HG03135 (cell line): Measurements from ENCODE around the gene ASXL3.
A peak's percentile ranks its signal among the peaks of the same experiment; 100 is the strongest.

Experiments
- ATAC-seq: cut with Tn5 transposase; IDR thresholded peaks from one replicate; pipeline ENCODE4 v1.9.1; 2021; ENCODE audit warnings: mild to moderate bottlenecking, moderate library complexity; ENCODE audit not compliant: unreplicated experiment

Gene ASXL3

GRCh38 chr18:33656889-33657448 is 79.0 kb downstream of the ASXL3 start:
- ATAC-seq: no peak

GRCh38 chr18:33660696-33661310 is 82.8 kb downstream of the ASXL3 start:
- ATAC-seq: no peak

DNA sequence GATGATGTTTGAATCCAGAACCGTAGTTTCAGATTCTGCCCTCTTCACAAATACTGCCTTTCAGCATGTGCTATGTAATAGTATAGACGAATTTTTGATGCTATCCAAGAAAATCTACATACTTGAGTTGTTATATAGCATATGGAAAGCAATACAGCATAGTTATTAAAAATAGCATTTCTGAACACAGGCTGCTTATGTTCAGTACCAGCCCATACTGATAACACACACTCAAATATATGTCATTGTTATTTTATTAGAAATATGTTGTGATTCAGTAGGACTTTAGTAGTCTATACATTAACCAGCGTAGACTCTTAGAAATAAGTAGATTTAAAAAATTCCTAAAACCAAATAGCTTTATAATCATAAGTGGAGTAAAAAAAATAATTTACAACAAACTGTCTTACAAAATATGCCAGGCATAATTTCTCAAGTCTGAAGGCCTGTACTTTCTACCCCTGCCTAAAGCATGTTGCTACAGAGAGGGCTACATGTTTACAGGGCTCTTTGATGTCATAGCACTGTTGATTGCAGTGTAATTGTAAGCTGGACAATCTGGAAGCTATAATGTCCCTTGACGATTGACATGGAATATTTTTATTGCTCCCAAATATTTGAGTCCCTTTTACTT is 86.3 kb downstream of the ASXL3 start:
- ATAC-seq: no peak

DNA sequence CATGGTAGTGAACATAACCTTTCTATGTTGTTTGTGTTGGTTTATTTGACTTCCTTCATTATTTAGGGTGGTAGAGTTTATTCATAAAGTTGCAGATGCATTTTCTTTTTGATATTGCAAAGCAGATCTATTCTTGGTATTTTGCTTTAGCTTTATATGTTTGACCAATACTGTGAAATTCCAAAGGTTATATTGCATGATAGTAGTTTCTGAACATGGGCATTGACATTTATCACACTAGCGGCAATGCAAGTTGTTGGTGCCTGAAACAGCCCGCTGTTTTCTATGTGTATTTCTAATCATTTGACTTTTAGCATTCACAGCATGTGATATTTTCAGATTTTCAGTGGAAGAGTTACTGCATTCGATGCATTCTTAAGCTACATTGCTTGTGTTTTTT is 87.2 kb downstream of the ASXL3 start:
- no peak for ATAC-seq

- ATAC-seq: no peak
Measured at GRCh38 chr18:33665641-33666040, 87.6 kb downstream of the ASXL3 start.

- ATAC-seq: no peak
Measured at GRCh38 chr18:33666915-33667314, 88.9 kb downstream of the ASXL3 start.

- ATAC-seq: no peak
Measured at GRCh38 chr18:33669589-33669988, 91.6 kb downstream of the ASXL3 start.

DNA sequence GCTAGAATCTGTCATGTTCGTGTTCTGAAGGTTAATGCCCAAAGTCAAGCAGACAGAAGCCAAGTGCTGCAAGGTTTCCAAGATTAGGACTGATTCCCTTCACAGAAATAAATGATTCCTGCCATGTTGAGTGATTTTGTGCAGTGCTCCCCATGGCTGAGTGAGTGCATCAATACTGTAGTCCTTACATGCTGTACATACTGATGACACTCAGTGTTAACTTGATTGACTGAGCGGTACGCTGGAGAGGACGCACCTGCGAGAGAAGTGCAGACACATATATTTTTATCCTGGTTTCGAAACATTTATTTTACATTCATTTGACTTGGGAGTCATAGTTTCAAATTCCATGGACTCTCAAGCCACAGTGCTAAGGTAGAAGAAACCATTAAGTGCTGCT is 92.0 kb downstream of the ASXL3 start:
- ATAC-seq: no peak

GRCh38 chr18:33673689-33674088 is 95.7 kb downstream of the ASXL3 start:
- no peak for ATAC-seq

GRCh38 chr18:33676593-33676992 is 98.6 kb downstream of the ASXL3 start:
- ATAC-seq: no peak

DNA sequence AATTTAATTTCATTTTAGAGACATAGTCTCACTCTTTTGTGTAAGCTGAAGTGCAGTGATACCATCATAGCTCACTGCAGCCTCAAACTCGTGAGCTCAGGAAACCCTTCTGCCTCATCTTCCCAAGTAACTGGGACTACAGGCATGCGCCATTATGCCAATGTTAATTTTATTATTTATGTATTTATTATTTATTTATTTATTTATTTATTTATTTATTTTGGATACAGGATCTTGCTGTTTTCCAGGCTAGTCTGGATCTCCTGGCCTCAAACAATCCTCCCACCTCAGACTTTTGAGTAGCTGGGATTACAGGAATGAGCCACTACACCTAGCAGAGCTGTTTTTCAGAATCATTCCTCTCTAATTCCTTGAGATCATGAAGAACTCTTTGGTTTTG is 99.9 kb downstream of the ASXL3 start:
- no peak for ATAC-seq

- no peak for ATAC-seq
Measured at GRCh38 chr18:33682436-33682835, 104.4 kb downstream of the ASXL3 start.

DNA sequence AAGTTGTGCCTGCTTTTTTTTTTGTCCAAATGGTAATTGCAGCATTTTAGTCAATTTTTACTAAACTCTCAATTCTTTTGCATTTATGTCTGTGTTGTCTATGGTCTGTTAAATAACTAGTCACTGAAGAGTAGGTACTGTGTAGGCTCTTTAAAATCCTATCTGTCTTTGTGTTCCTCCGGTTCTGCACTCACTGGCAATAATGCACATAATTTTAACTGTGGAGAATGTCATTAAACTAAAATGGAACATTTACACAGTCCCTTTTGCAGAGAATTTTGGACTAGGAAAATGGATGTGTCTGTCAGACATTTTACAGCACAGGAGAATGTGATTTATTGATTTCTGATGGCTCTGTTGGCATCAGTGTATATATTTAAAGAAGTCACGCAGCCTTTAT is 116.6 kb downstream of the ASXL3 start:
- ATAC-seq: no peak

GRCh38 chr18:33696332-33697162 is 118.5 kb downstream of the ASXL3 start:
- ATAC-seq: no peak

DNA sequence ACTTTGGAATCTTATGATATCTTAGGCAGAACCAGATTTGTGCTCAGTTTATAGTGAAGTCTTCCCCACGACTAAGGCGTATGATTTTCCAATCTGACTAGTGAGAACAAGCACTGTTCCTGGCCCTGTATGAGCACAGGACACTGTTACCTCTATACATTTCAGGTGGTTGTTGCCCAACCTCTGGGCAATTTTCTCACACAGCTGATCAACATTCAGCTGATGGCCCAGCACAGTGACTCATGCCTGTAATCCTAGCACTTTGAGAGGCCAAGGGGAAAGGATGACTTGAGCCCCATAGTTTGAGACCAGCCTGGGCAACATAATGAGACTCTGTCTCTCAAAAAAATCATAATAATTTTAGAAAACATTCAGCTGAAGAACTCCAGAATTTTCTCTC is 119.5 kb downstream of the ASXL3 start:
- no peak for ATAC-seq

DNA sequence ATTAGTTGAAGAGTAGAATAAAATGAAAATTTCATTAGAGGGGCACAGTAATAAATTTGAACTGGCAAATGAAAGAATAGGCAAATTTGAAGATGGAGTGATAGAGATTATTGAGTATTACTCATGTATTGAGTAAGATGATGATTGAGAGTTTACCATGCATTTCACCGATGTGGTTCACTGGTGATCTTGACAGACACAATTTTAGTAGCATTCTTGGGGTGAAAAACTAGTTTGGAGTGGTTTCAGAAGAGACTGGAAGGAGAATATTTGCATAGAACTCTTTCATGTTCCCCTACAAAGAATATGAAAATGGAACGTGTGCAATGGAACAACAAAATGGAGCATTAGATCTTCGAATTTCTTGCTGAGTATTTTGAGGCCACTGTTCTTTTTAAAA is 121.4 kb downstream of the ASXL3 start:
- no peak for ATAC-seq

DNA sequence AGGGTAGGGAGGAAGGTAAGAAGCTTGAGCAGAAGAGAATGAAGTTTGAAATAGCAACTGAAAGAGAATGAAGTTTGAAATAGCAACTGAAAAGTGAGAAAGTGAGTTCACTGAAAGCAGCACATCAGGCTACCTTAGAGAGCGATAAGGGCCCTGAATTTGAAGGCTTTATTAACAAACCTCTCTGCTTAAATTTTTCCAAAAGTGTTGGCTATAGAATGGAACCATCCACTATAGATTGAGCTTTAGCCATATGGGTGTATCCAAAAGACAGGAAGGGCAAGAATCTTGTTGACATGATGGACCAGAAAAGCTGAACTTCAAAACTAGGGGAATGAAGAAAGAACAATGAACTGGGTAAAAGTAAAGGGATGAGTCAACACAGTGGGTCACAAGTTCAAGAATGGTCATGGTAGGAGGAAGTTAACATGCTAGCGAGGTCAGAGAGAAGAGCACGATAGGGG is 122.5 kb downstream of the ASXL3 start:
- ATAC-seq: peak; percentile 72

- ATAC-seq: no peak
Measured at GRCh38 chr18:33702625-33703024, 124.6 kb downstream of the ASXL3 start.

DNA sequence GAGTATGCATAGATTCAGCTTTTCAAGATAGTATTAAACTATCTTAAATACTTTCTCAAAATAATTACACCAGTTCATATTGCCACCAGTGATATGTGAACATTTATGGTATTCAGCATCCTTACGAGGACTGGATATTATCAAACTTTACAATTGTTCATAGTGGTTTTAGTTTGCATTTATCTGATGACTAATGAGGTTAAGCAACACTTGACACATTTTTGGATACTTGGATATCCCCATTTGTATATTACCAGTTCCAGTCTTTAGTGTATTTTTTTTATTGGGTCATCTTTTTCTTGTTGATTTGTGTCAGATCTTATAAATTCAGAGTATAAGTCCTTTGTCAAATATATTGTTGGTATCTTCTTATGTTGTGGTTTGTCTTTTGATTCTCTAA is 128.4 kb downstream of the ASXL3 start:
- ATAC-seq: no peak

DNA sequence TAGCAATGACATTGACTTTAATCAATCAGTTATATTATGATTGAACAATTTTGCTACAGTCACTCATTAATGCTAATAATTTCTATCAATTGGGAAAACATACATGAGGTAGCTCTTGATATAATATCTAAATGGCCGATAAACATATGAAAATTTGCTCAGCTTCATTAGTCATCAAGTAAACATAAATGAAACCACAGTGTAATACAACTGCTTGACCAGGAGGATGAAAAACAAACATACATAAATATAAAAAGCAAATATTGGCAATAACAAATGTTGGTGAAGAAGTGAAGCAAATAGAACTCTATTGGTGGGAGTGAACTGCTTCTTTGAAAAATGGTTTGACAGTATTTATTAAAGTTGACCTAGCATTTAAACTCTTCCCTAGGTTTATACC is 130.9 kb downstream of the ASXL3 start:
- no peak for ATAC-seq

GRCh38 chr18:33710269-33710668 is 132.2 kb downstream of the ASXL3 start:
- no peak for ATAC-seq

- no peak for ATAC-seq
Measured at GRCh38 chr18:33711514-33711913, 133.5 kb downstream of the ASXL3 start.
